Nephron progenitor cell (in vitro differentiated cells): ENCODE measurements around the gene TMCC1.

Experiments
- DNase-seq: peaks from one replicate; pipeline ENCODE4 v3.0.0; 2021
- H3K27ac Mint-ChIP-seq: 2 replicates; pipeline ENCODE4 v1.8.0; 2021; ENCODE audit warnings: mild to moderate bottlenecking, moderate library complexity, mixed read lengths
- H3K27me3 Mint-ChIP-seq: 2 replicates; pipeline ENCODE4 v1.8.0; 2021; ENCODE audit warnings: mild to moderate bottlenecking, low read depth, mixed read lengths; ENCODE audit not compliant: poor library complexity
- H3K36me3 Mint-ChIP-seq: 2 replicates; pipeline ENCODE4 v1.8.0; 2021; ENCODE audit warnings: low read depth, mixed read lengths
- H3K4me1 Mint-ChIP-seq: 2 replicates; pipeline ENCODE4 v1.8.0; 2021; ENCODE audit warnings: mixed read lengths
- H3K4me3 Mint-ChIP-seq: 2 replicates; pipeline ENCODE4 v1.8.0; 2021; ENCODE audit warnings: mild to moderate bottlenecking, moderate library complexity, mixed read lengths
- H3K9me3 Mint-ChIP-seq: 2 replicates; pipeline ENCODE4 v1.8.0; 2021; ENCODE audit warnings: mild to moderate bottlenecking, moderate library complexity, mixed read lengths
- TF ChIP-seq, protein P1 (sequence below): fragments of 200-600 bp; sonication (generic); IDR thresholded peaks from 2 replicates; pipeline ENCODE4 v1.5.0; 2021; ENCODE audit warnings: antibody characterized with exemption

The TMCC1 gene

GRCh38 chr3:129653019-129653418 is 240.5 kb downstream of the TMCC1 start:
- no peaks in the 10 kb centered on the region for H3K27me3 Mint-ChIP-seq
- H3K4me1 Mint-ChIP-seq, result peaks cover 48% of the 10 kb centered on the region
- H3K36me3 Mint-ChIP-seq, result peaks cover 7% of the 10 kb centered on the region
- TF ChIP-seq, protein P1, sequence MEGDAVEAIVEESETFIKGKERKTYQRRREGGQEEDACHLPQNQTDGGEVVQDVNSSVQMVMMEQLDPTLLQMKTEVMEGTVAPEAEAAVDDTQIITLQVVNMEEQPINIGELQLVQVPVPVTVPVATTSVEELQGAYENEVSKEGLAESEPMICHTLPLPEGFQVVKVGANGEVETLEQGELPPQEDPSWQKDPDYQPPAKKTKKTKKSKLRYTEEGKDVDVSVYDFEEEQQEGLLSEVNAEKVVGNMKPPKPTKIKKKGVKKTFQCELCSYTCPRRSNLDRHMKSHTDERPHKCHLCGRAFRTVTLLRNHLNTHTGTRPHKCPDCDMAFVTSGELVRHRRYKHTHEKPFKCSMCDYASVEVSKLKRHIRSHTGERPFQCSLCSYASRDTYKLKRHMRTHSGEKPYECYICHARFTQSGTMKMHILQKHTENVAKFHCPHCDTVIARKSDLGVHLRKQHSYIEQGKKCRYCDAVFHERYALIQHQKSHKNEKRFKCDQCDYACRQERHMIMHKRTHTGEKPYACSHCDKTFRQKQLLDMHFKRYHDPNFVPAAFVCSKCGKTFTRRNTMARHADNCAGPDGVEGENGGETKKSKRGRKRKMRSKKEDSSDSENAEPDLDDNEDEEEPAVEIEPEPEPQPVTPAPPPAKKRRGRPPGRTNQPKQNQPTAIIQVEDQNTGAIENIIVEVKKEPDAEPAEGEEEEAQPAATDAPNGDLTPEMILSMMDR, result no peak
- no peaks in the 10 kb centered on the region for H3K9me3 Mint-ChIP-seq
- no peak for DNase-seq
- no peak overlapping the region for H3K4me3 Mint-ChIP-seq
- H3K27ac Mint-ChIP-seq, result no peak overlapping the region

- Mint-ChIP-seq H3K4me1 (peaks cover 34% of the 10 kb centered on the region), H3K27me3 (no peaks in the 10 kb centered on the region), H3K9me3 (no peaks in the 10 kb centered on the region), H3K27ac (no peak overlapping the region), H3K36me3 (peaks cover 7% of the 10 kb centered on the region), H3K4me3 (no peak overlapping the region)
- DNase-seq, result no peak
- TF ChIP-seq, protein P1, result no peak
Observed at GRCh38 chr3:129651435-129652202, 241.9 kb downstream of the TMCC1 start.

GRCh38 chr3:129650256-129650872 is 243.1 kb downstream of the TMCC1 start:
- Mint-ChIP-seq H3K4me1 (peaks cover 22% of the 10 kb centered on the region), H3K27me3 (peaks cover 4% of the 10 kb centered on the region), H3K4me3 (no peak overlapping the region), H3K27ac (peak overlapping the region; percentile 14), H3K36me3 (peaks cover 7% of the 10 kb centered on the region), H3K9me3 (no peaks in the 10 kb centered on the region)
- DNase-seq, result peak; percentile 67
- TF ChIP-seq, protein P1, result peak; percentile 62

DNA sequence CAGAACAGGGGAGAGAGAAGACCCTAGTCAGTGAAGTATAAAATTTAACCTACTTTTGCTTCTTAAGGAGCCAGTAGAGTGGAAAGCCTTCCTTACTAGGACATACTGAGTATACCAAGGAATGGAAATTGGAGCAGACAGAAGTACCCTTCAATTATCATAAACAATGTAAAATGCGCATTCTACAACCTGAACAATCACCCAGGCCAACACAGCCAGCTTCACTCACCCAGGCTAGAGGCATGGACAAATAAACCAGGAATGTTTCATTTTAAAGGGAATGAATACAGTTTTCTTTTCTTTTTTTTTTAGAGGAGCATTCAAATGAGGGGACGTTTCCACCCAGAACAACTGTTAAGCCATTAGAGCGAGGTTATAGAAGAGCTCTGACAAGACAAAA is 245.1 kb downstream of the TMCC1 start:
- Mint-ChIP-seq H3K27ac (no peak overlapping the region), H3K4me3 (no peak overlapping the region), H3K4me1 (peaks cover 22% of the 10 kb centered on the region), H3K9me3 (no peaks in the 10 kb centered on the region), H3K27me3 (peaks cover 4% of the 10 kb centered on the region), H3K36me3 (no peaks in the 10 kb centered on the region)
- DNase-seq, result no peak
- TF ChIP-seq, protein P1, result no peak

DNA sequence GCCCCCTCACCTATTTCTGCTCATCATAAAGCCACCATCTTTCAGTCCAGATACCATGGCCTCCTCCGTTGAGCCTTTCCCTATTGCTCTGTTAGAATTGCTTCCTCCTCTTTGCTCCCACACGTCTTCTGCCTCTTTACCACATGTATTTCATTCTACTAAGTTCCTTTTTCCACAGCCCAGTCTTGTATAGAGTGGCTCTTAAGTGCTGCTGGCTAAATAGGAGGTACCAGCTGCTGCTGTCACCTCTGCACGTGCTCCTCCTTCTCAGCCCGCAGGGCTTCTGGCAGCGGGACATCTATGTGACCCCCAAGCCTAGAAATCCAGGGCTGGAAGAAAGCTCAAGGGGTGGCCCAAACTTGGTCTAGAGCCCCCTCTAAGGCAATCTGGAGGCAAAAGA is 248.2 kb downstream of the TMCC1 start:
- no peaks in the 10 kb centered on the region for H3K9me3 Mint-ChIP-seq
- TF ChIP-seq, protein P1, result no peak
- no peak overlapping the region for H3K27ac Mint-ChIP-seq
- no peak overlapping the region for H3K4me3 Mint-ChIP-seq
- no peaks in the 10 kb centered on the region for H3K36me3 Mint-ChIP-seq
- peaks cover 8% of the 10 kb centered on the region for H3K27me3 Mint-ChIP-seq
- peaks cover 12% of the 10 kb centered on the region for H3K4me1 Mint-ChIP-seq
- DNase-seq, result no peak
